Hepatocyte (in vitro differentiated cells): Measurements from ENCODE around the gene ERVFRD-1.

Experiments used
- EZH2 ChIP-seq: fragments of 200-600 bp; sonication (generic); IDR thresholded peaks from 2 replicates; pipeline ENCODE4 v1.6.1; 2016; ENCODE audit warnings: antibody characterized with exemption, mild to moderate bottlenecking, borderline replicate concordance
- EZH2phosphoT487 ChIP-seq: fragments of 200-600 bp; sonication (generic); IDR thresholded peaks from one replicate; pipeline ENCODE4 v1.6.1; 2018; ENCODE audit warnings: antibody characterized with exemption, mild to moderate bottlenecking, low read depth, moderate library complexity; ENCODE audit not compliant: unreplicated experiment, severe bottlenecking

DNA sequence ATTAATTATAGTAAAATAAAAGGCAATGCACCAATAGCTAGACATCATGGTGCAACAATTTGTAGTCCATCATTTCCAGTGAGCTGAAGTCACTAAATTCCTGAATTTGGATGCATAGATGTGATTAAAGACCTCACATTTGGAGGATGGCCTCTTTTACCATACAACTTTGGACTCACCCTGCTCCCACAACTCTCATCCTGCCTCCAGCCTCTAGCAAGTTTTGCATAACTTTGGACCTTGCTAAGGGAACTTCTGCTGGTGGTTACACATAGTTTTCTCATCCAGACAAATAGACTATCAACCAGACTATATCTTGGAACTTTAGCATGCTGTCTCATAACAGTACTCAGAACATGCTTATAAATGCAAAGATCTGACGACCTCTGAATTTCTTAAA, 54.7 kb downstream of the ERVFRD-1 start:
- TF ChIP-seq EZH2 (no peak), EZH2phosphoT487 (no peak)
